GM18517 (cell line): ENCODE data around the gene PPP1R13B.

Experiments
- ATAC-seq: cut with Tn5 transposase; IDR thresholded peaks from one replicate; pipeline ENCODE4 v1.9.1; 2021; ENCODE audit warnings: mild to moderate bottlenecking, moderate library complexity; ENCODE audit not compliant: unreplicated experiment

Gene PPP1R13B

GRCh38 chr14:103838117-103838516 is 9.3 kb downstream of the PPP1R13B start:
- no peak for ATAC-seq

GRCh38 chr14:103836976-103837725 is 10.2 kb downstream of the PPP1R13B start:
- ATAC-seq, result no peak

GRCh38 chr14:103834956-103835355 is 12.4 kb downstream of the PPP1R13B start:
- ATAC-seq, result no peak

- no peak for ATAC-seq
Measured at GRCh38 chr14:103833711-103834110, 13.7 kb downstream of the PPP1R13B start.

GRCh38 chr14:103832046-103832445 is 15.3 kb downstream of the PPP1R13B start:
- no peak for ATAC-seq

- ATAC-seq, result no peak
Measured at GRCh38 chr14:103830511-103831270, 16.7 kb downstream of the PPP1R13B start.

GRCh38 chr14:103828315-103828967 is 18.9 kb downstream of the PPP1R13B start:
- ATAC-seq, result no peak

- no peak for ATAC-seq
Measured at GRCh38 chr14:103825101-103825500, 22.3 kb downstream of the PPP1R13B start.

GRCh38 chr14:103820908-103821307 is 26.5 kb downstream of the PPP1R13B start:
- no peak for ATAC-seq

GRCh38 chr14:103820382-103820781 is 27.0 kb downstream of the PPP1R13B start:
- no peak for ATAC-seq

- no peak for ATAC-seq
Measured at GRCh38 chr14:103819503-103820307, 27.7 kb downstream of the PPP1R13B start.

- no peak for ATAC-seq
Measured at GRCh38 chr14:103818870-103819269, 28.5 kb downstream of the PPP1R13B start.

GRCh38 chr14:103818422-103818821 is 29.0 kb downstream of the PPP1R13B start:
- no peak for ATAC-seq

GRCh38 chr14:103817595-103817994 is 29.8 kb downstream of the PPP1R13B start:
- no peak for ATAC-seq

GRCh38 chr14:103816991-103817390 is 30.4 kb downstream of the PPP1R13B start:
- ATAC-seq, result no peak

GRCh38 chr14:103815253-103815652 is 32.1 kb downstream of the PPP1R13B start:
- ATAC-seq, result no peak

GRCh38 chr14:103811189-103811588 is 36.2 kb downstream of the PPP1R13B start:
- no peak for ATAC-seq

GRCh38 chr14:103808403-103809001 is 38.9 kb downstream of the PPP1R13B start:
- no peak for ATAC-seq

GRCh38 chr14:103806805-103807204 is 40.6 kb downstream of the PPP1R13B start:
- no peak for ATAC-seq

GRCh38 chr14:103805708-103806107 is 41.7 kb downstream of the PPP1R13B start:
- no peak for ATAC-seq
